GM21381 (cell line): ENCODE results near the gene C12orf57.

Source experiments
- ATAC-seq: cut with Tn5 transposase; IDR thresholded peaks from one replicate; pipeline ENCODE4 v1.9.1; 2021; ENCODE audit warnings: mild to moderate bottlenecking, moderate library complexity; ENCODE audit not compliant: unreplicated experiment

C12orf57 gene

DNA sequence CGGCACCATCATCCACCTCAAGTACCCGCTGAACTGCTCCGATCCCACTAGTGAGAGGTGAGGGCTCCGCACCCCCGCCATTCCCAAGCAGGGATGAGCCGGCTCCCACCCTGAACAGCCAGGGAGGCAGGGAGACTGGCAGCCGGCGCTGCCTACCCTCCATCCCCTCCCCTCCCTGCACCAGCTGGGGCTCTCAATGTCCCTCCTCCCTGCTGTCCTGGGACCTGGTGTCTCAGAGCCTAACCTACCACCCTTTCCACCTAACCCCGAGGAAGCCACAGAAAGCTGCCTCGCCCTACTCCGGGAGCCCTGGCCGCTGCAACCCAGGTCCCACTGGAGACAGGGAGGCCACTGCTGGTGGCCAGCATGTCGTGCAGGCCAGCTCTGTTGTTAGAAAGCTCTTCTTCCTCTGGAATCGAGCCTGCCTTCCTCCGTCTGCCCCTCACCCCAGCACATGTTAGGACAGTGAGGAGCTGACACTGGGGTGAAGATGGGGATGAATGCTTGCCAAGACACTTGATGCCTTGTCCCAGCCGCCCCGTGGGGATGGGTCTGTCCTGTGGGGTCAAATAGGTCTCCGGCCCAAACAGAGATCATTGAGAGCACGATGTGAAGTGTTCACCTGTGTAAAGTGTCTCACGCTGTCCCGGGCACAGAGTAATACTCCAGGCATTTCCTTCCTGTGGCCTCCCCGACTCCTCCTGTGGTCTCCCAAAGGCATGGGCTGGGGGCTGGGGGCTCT, 8.5 kb downstream of the C12orf57 start:
- ATAC-seq = no peak

- no peak for ATAC-seq
These were observed 9.1 kb downstream of the C12orf57 start for GRCh38 chr12:6952863-6953441.

- ATAC-seq = peak; percentile 37
These were observed 9.9 kb downstream of the C12orf57 start for GRCh38 chr12:6953442-6954315.

DNA sequence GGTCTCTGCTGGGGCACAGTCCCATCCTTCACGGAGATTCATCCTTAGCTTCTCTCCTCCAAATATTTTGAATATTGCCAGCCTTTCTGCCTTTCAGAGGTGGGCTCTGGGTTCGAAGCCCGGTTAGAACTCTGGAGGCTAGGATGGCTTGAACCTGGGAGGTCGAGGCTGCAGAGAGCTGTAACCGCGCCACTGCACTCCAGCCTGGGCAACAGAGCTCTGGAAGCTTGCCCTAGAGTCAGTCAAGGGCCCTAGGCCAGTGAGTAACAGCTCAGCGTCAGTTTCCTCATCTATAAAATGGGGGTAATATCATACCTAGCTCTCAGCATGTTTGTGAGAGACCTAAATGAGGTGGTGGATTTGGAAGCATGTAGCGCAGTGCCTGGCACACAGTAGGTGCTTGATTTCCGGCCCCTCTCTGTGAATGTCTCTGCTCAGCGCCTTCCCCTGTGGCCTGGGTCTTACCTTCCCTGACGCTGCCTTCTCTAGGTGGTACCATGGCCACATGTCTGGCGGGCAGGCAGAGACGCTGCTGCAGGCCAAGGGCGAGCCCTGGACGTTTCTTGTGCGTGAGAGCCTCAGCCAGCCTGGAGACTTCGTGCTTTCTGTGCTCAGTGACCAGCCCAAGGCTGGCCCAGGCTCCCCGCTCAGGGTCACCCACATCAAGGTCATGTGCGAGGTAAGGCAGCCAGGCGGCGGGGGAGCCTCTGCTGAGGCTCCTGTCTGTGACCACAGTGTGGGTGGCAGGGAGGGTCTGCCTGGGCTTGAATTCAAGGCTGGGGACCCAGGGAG, 10.7 kb downstream of the C12orf57 start:
- ATAC-seq = no peak

DNA sequence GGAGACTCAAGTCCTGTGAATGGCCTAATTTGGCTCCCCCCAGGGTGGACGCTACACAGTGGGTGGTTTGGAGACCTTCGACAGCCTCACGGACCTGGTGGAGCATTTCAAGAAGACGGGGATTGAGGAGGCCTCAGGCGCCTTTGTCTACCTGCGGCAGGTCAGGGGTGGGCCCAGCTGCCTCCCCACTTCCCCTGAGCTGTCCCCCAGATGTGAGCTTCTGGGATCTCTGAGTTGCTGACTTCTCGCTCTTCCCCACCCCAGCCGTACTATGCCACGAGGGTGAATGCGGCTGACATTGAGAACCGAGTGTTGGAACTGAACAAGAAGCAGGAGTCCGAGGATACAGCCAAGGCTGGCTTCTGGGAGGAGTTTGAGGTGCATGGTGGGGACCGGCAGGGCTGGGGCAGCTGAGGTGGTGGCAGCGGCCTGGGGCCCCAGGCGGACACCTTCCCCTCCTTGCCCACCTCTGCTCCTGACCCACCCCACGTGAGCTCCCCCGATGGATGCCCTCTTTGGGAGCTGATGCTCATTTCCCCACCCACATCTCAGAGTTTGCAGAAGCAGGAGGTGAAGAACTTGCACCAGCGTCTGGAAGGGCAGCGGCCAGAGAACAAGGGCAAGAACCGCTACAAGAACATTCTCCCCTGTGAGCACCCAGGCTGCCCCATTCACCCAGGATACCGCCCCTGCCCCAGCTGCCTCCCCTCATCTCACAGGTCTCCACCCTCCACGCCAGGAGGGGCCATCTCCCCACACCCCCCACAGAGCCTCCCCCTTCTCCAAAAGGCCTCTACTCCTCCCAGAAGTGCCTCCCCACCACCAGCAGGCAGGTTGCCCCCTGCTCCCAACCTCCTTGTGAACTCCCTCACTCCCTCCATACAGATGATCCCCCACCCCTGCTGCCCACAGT, 11.5 kb downstream of the C12orf57 start:
- ATAC-seq = no peak

DNA sequence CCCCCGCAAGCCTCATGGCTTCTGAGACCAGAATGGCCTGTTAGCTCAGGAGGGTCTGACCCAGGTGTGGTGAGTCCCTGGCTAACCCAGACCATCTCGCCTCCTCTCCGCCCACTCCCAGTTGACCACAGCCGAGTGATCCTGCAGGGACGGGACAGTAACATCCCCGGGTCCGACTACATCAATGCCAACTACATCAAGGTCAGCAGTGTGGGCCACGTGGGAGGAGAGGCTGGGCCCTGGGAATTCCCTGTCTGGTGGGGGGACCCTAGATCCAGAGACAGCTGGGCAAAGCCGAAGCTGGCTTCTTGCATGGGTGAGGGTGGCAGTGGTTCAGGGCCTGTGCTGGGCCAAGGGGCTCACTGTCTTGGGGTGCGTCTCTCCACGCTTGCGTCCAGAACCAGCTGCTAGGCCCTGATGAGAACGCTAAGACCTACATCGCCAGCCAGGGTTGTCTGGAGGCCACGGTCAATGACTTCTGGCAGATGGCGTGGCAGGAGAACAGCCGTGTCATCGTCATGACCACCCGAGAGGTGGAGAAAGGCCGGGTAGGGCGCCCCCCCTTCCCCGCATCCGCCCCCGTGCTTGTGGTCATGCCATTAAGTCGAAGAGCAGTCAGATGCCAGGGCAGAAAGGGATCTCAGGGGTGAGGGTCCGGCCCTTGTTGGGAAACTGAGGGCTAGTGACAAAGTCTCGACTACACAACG, 12.4 kb downstream of the C12orf57 start:
- ATAC-seq = no peak

- no peak for ATAC-seq
These were observed 13.4 kb downstream of the C12orf57 start for GRCh38 chr12:6957151-6957701.

- ATAC-seq = no peak
These were observed 14.2 kb downstream of the C12orf57 start for GRCh38 chr12:6957741-6958608.

DNA sequence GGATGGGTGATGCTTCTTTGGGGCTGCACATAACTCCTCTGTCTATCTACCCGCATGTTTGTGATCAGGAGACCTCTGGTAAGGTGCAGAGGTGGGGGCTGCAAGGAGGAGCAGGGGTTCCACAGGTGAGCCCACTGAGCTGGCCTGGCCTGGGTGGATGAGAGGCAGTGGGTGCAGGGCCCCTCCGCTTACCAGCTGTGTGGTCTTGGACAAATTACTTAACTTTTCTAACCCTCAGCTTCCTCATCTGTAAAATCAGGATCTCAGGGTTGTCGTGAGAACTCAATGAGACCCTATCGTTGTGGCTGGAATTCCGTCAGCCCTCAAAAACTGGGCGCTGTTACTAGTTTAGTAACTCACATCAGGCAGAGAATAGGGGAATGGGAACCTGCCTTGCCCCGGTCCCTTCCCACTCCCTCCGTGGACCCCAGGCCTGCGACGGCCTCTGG, 14.8 kb downstream of the C12orf57 start:
- ATAC-seq = no peak

- ATAC-seq = peak; percentile 48
These were observed 15.4 kb downstream of the C12orf57 start for GRCh38 chr12:6959058-6959804.

- no peak for ATAC-seq
These were observed 16.2 kb downstream of the C12orf57 start for GRCh38 chr12:6959805-6960592.

DNA sequence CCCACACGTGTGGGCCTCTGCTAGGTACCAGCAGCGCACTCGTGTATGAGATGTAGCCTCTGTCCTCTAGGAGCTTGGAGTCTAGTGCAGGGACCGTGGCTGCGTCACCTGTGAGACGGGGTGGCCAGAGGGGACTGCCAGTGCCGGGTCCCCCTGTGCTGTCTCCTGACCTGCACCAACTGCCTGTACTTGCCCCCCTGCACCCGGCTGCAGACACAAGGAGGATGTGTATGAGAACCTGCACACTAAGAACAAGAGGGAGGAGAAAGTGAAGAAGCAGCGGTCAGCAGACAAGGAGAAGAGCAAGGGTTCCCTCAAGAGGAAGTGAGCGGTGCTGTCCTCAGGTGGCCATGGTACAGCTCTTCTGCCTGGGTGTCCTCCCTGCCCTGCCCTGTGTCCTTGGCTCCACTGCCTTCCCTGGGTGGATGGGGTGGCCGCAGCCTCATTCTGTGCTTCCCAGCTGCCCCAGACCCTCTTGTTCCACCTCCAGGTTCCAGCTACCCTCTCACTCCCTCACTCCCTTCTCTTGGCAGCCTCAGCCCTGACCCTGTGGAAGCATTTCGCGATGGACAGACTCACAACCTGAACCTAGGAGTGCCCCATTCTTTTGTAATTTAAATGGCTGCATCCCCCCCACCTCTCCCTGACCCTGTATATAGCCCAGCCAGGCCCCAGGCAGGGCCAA, 16.9 kb downstream of the C12orf57 start:
- ATAC-seq = no peak

- no peak for ATAC-seq
These were observed 17.5 kb downstream of the C12orf57 start for GRCh38 chr12:6961278-6961694.

DNA sequence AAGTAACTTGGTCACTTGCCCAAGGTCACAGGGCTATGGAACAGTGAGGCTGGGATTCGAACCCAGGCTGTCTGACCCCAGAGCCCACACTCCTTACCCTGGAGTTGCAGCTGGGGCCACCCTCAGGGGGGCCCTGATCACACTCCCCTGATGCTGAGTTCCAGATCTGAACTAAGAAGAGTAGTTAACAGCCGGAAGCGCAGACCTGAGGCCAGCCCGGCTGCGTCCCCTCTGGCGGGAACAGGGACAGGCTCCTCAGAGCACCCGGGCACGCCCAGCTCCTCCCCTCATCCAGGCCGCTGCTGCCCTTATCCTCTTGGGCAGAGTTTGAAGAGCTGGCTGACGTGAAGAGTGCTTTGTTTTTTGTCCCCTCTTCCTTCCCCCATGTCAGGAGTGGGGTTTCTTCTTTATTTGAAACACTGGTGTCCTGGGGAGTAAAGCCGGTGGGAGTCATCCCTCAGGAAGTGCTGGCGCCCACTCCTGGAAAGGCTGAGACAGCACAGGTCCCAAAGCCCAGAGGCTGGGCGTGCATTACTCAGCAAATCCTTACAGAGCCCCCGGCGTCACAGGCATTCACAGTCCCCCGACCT, 18.0 kb downstream of the C12orf57 start:
- no peak for ATAC-seq

DNA sequence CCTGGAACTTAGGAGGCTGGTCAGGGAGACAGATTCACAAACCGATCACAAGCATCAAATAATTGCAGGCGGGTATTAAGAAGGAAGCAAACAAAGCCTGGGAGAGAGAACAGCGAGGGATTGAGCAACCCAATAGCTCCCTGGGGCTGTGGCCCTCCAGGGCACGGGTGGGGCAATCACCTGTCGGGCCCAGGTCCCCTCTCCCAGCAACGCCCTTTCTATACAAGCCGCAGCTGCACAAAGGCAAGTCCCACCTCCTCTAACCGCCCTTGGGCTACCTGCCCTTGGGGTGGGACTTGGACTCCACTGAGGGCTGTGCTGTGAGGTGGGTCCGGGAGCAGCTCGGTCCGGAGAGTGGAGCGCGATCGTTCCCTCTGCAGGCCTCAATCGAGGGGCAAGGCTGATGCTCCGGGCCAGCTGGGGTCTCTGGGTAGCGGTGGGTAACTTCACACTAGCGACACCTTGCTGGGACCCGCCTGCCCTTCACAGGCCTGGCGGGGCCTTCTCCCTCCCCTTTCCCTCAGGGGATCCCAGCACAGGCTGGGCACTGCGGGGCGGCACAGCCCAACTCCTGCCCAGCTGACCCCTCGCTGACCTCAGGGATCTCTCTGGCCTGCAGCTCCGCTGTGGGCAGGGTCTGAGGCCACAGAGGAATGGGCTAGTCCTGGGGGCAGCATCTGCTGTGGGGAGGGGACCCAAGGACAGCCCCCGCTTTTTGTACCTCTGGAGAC, 18.6 kb downstream of the C12orf57 start:
- ATAC-seq = no peak
